NCI-H748 (cell line): ENCODE measurements around the gene SMIM22.

Experiments
- DNase-seq: peaks from one replicate; lab custom pipeline; 2025; ENCODE audit not compliant: unreplicated experiment; lab: John Stamatoyannopoulos, UW

SMIM22 gene

GRCh38 chr16:4814542-4815173 lies 19.5 kb downstream of the SMIM22 start:
- no peak for DNase-seq

GRCh38 chr16:4820652-4821051 lies 25.5 kb downstream of the SMIM22 start:
- no peak for DNase-seq

GRCh38 chr16:4825196-4825595 lies 30.0 kb downstream of the SMIM22 start:
- DNase-seq = no peak

GRCh38 chr16:4826526-4826925 lies 31.4 kb downstream of the SMIM22 start:
- DNase-seq = no peak

- DNase-seq = no peak
Measured at GRCh38 chr16:4826980-4827379, 31.8 kb downstream of the SMIM22 start.

- DNase-seq = no peak
Measured at GRCh38 chr16:4828567-4829321, 33.6 kb downstream of the SMIM22 start.

GRCh38 chr16:4830408-4830807 lies 35.2 kb downstream of the SMIM22 start:
- DNase-seq = no peak

- no peak for DNase-seq
Measured at GRCh38 chr16:4831616-4832015, 36.4 kb downstream of the SMIM22 start.

GRCh38 chr16:4832698-4833343 lies 37.7 kb downstream of the SMIM22 start:
- no peak for DNase-seq

GRCh38 chr16:4833584-4833983 lies 38.4 kb downstream of the SMIM22 start:
- DNase-seq = no peak

- DNase-seq = no peak
Measured at GRCh38 chr16:4836727-4837126, 41.6 kb downstream of the SMIM22 start.

- DNase-seq = no peak
Measured at GRCh38 chr16:4837733-4838501, 42.7 kb downstream of the SMIM22 start.

- DNase-seq = no peak
Measured at GRCh38 chr16:4839942-4840341, 44.8 kb downstream of the SMIM22 start.

- DNase-seq = no peak
Measured at GRCh38 chr16:4840984-4841383, 45.8 kb downstream of the SMIM22 start.
